HT1080 (cell line): ENCODE results near the gene ASAH2. TPM values are rescaled to one million over a fixed set of nuclear protein-coding genes. Genes with fewer than 3 reads are reported as not detected.
"Not testable (repeated sequence)": the region's sequence is repeated elsewhere in the genome, so short reads cannot be mapped to it uniquely, and the experiment has no call there.

ENCODE experiments used
- DNase-seq: peaks from one replicate; pipeline ENCODE4 v3.0.0-alpha.2; 2015; ENCODE audit warnings: low read depth
- polyA plus RNA-seq, 2 experiments: library from polyadenylated mRNA; depleted of rRNA; stranded (reverse); fragments of >200 nt; gene quantifications; 2 replicates each; pipeline ENCODE4 v1.2.3, GENCODE V29; 2015
- total RNA-seq: library from RNA; depleted of rRNA; stranded (reverse); fragments of >200 nt; shearing (Covaris generic); gene quantifications from 2 replicates; pipeline ENCODE4 v1.2.3, GENCODE V29; 2014; rRNA removed

ASAH2 gene
- 1.6 and 3.0 TPM in 2 replicates for total RNA-seq
- 1.6 and 7.3 TPM in 2 replicates for polyA plus RNA-seq (2015; cell fraction: cytosol; rRNA removed)
- 1.9 and 2.5 TPM in 2 replicates for polyA plus RNA-seq (2015; cell fraction: nucleus; rRNA removed)

DNA sequence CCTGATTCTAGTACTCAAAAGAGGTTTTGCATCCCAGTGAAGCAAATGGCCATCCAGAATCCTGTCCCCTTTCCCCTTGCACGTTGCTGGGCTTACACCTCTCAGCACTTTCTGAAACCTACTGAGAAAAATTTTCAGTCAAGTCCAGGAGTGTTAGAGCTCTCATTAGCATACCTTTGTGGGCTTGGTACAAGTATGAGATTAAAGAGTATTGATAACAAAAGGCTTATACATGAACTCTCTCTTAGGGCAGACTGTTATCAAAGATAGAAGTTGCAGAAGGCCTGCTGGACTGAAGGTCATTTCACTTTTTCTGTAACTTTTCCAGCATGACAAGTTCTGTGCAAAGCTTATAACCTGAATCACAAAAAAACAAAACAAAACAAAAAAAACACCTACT, at the start of gene ASAH2:
TSS of gene ASAH2 (minus strand) at position 123 of the 400 bp plus-strand sequence. CDS start 2,906 bp downstream, outside the sequence.
- no peak for DNase-seq

DNA sequence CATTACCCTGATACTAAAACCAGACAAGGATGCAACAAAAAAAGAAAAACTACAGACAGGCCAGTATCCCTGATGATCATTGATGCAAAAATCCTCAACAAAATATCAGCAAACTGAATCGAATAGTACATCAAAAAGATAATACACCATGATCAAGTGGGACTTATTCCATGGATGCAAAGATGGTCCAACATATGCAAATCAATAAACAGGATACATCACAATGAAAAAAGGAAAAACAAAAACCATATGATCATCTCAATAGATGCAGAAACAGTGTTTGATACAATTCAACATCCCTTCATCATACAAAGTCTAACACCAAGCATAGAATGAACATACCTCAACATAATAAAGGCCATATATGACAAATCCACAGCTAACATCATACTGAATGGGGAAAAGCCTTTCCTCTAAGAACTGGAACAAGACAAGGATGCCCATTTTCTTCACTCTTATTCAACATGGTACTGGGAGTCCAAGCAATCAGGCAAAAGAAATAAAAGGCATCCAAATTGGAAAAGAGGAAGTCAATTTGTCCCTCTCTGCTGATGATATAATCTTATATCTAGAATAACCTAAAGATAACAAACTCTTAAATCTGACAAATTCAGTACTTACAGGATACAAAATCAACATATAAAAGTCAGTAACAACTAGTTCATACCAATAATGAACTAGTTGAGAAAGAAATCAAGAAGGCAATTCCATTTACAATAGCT, 48.8 kb upstream of the ASAH2 start:
- no peak for DNase-seq

DNA sequence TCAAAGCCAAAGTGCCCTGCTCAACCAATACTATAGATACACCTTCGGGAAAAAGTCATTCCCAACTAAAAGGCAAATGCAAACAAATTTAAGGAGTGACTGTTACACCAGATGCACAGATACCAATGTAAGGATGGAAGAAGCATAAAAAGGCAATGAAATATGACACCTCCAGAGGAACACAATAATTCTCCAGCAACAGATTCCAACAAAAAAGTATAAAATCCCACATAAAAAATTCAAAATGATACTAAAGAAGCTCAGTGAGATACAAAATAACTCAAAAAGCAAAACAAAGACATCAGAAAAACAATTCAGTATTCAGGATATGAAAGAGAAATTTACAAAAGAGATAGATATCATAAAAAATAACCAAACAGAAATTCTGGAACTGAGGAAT, 44.1 kb upstream of the ASAH2 start:
- no peak for DNase-seq

DNA sequence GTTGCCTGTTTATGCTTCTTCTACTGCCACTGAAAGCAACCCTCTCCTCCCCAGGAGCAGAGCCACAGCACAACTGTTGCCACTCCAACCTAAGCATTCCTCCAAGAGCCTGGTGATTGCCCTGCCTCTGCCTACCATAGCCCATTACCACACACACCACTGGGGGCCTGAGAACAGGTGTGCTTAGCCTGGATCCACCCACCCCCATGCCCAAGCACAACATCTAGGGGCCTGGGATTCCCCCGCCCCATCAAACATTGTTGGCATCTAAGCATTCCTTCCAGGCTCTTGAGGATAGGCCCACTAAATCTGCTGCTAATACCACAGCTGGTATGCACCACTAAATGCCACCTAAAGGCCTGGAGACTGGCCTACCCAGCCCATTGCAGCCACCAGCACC, 43.3 kb upstream of the ASAH2 start:
- DNase-seq, result no peak

DNA sequence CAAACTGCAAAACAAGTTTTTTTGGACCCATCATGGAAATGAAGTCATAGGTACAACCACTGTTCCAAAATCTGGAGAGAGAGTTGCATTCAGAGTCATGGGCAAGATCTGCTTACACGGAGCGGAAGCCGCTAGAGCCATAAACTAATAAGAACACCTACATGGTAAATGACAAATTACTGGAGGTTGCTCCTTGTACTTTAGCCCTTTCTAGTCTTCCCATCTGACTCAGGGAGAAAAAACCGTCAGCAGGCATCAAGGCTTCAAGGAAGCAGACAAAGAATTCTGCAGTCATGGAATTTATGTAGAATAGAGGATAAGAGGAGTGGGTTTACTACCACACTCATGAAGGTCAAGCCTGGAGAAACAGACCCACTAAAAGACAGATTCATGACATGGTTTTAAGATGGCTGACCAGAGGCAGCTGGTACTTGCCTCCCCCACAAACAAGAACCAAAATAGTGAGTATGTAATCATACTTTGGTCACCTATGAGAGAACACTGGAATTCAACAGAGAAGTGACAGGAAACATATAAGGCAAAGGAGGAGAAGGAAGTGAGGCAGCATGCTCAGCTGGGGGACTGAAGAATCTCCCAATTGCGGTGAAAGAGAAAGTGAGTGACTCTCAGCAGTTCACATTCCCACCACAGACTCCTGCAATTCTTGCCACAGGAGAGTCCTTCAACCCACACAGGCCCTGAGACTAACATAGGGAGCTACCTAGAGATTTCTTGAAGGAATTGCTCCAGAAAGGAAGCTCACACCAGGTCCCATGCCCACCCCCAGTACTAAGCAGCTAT, 42.4 kb upstream of the ASAH2 start:
- DNase-seq, result no peak

DNA sequence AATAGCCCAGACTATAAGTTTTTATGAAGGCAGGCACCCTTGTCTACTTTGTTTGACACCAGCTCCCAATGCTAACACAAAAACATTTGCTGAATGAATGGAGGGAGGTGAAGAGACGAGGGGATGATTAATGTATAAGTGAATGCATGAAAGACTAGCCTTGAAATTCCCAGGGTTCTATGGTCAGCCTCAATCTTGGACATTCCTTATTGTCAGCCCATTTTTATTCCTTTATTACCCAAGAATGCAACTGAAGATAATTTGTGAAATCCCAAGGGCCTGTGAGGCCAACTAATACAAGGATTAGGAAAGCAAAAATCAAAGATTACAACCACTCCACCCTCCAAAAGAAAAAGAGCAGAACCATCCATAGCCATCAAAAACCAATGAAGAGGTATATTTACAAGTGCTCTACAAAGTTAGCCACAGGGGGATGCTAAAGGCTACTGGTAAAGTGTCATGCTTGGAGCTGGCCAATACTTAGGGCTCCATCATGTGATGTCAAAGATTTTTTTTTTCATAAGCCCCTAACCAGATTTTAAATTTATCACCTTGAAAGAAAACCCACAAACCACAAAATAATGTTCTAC, 40.0 kb upstream of the ASAH2 start:
- DNase-seq, result no peak

DNA sequence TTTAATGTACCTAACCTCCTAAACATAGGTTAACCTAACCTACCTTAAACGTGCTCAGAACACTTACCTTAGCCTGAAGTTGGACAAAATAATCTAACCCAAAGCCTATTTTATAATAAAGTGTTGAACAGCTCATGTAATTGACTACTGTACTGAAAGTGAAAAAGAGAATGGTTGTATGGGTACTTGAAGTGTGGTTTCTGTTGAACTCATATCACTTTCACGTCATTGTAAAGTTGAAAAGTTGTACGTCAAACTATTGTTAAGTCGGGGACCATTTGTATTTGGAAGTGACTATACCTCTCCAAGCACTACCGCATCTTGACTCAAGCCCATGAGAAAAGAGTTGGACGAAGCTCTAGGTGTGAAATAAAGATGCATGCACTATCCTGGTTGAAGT, 37.9 kb upstream of the ASAH2 start:
- DNase-seq, result no peak

DNA sequence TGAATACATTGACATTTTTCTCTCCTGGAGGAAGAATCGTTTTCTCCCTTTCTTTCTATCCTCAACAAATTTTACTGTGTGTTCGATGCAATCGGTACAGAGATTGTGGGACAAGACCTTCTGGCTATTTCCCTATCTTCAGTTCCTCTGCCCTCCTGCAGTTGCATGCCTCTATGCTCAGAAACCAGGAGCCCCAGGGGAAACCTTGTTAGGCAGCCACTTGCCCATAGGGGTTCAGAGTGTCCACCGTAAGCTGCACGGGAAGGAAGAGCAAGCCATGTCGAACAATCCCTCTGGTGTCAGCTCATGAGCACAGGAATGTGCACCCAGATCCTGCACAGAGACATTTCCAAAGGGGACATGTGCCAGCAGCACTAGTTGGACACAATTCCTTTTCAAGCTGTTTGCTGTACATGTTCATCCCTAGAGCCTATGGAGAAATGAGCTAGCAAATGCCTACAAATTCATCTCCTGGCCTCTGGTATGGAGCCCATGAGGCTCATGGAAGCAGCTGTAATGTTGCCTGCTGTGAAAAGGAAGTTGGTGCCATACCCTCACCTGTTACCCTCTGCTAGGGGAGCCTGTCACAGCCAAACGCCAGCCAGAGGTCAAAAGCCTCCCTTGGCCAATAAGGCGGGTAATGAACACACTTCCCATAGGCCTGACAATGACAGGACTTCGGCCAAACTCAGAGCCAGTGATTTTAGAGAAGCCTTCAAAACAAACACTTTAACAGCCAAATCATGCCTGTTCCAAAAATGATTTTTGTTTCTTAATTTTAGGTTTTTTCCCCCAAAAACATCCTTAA, 35.9 kb upstream of the ASAH2 start:
- DNase-seq, result no peak

DNA sequence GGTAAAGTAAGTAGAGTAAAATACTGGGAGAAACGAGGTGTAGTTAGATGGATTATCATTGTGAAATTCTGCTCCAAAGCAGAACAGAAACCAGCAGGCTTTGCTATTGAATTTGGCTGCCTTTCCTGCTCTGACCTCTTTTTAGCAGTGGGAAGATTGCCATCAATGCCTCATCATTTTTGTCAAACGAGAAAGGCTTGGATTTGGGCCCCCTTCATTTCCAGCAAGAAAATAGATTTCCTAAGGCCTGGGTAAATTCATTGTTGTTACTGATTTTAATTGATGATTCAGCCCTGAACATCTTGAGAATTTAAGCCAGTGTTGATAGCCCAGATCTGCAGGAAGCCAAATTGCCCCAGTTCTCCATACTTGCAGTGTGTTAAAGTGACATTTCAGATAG, 35.2 kb upstream of the ASAH2 start:
- no peak for DNase-seq

DNA sequence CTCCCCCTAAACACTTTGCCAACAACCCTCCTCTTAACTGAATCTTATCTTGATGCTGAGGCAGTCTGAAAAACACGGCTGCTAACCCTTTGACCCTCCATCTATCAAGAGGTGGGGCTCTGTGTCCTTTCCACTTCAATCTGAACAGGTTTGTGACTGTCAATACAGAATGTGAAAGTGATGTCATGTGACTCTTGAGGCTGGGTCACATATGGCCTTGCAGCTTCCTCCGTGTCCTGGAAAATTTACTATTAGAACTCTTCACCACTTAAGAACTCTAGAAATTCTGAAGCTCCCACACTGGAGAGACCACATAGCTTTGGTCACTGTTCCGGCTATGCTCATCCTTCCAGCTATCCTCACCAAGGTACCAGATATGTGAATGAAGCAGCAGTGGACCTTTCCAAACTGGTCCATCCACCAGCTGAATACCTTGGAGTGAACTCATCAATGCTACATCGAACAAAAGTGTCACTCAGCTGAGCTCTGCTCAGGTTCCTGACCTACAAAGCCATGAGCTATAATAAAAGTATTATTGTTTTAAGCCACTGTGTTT, 30.7 kb upstream of the ASAH2 start:
- DNase-seq, result no peak

DNA sequence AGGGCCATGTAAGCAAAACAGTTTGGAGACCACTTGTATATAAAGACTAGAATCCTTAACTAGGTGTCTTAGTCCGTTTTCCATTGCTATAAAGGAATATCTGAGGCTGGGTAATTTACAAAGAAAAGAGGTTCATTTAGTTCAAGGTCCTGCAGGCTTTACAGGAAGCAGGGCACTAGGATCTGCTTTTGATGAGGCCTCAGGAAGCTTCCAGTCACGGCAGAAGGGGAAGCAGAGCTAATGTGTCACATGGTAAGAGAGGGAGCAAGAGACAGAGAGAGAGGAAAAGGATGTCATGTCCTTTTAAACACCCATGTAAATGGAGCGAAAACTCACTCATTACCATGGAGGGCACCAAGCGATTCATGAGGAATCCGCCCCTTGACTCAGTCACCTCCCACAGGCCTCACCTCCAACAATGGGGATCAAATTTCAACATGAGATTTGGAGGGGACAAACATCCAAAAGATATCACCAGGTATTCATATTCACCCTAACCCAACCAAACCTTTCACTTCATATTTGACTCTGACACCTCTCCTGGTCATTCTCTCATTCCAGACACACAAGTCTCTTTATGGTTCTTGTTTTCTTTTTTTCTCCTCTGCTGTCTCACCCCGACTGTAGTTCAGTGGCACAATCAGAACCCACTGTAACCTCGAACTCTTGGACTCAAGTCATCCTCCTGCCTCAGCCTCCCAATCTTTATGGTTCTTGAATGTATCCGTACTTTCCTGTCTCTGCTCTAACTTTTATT, 30.1 kb upstream of the ASAH2 start:
- DNase-seq, result no peak

DNA sequence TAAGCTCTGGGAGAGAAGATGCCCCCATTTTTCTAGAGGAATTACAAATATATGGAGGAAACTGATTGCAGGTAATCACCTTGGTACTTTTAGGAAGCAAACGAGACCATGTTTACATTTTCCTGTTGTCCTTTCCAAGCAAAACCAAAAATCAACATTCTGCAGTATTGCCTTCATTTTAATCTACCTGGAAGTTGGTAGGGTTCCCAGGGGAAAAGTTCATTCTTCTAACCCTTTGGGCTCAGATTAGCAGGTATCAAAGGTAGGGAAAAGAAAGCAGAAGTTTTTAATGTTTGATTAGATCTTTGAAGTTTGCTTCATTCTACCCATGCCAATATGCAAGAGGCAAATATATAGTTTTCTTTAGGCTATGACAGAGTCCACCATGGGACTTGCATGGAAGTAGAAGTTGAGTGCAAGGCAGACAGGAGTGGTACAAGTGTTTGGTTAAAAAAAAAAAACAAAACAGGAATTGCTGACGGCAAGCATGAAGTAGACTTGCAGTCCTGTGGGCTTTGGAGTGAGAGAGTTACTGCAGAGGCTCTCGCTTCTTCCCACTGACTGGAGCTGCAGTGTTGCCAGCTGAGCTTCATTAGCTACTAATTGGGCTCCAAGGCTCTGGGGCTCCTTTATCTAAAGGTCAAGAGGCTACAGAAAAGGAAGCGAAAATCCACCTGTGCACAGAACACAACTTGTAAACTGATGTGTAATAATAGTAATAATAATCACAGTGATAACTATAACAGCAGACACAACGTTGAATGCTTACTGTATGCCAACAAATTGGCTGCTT, 28.9 kb upstream of the ASAH2 start:
- DNase-seq, result no peak

DNA sequence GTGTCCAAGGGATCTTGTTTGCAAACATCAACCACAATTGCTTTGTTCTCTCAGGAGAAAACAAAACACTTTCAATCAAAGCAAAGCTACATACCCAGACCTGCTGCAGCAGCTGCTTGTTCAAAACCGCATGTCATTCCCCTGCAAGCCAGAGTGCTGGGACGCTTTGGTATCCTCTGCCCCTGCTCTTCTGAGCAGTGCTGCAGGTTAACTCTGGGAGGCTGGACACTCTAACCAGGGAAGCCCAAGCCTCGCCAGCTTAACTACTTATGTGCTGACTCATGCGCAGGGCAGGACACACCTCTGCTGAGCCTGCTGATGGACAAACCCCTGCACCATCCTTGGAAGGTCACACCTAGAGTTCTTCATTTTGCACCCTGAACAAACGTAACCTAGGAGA, 28.2 kb upstream of the ASAH2 start:
- peak; percentile 40 for DNase-seq

DNA sequence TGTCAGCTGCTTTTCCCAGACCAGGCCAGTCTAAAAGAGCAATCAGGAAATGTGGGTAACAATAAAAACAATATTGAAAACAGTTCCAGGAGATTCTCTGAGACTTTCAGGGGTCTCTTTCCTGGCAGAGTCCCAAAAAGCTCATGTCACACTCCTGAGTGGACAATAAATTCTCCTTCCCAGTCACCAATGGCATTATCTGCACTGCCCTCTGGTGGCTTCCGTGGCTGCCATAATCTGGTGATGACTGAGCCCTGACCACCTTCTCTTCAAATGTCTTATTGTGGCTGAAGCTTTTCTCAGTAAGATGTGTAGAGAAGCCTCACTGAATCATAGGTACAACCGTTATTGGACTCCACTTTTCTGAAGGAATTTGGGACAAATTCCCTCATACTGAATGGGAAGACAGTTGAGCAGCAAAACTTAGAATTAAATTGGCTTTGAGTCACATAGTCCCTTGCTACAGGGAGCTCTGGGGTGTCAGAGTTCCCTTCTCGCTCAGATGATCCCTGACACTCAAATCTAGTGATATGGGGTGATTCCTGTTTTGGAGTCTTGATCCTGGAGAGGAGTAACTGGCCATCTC, 24.4 kb upstream of the ASAH2 start:
- peak; percentile 15 for DNase-seq

DNA sequence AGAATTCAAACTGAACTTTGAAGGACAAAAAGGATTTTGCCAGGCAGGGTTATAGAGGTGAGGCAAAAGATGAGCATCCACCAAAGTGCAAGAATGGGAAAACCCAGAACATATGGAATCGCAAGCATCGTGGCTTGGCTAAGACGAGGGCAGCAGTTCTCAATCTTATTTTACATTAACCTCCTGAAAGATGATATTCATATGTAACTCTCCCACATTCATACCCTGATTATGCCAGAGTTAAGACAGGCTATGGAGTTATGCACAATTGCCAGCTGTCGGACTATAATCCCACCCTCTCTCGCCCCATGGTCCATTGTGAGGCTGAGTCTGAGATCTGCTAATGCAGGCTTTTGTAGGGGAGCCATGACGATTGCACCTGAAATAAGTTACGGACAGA, 21.2 kb upstream of the ASAH2 start:
- no peak for DNase-seq

DNA sequence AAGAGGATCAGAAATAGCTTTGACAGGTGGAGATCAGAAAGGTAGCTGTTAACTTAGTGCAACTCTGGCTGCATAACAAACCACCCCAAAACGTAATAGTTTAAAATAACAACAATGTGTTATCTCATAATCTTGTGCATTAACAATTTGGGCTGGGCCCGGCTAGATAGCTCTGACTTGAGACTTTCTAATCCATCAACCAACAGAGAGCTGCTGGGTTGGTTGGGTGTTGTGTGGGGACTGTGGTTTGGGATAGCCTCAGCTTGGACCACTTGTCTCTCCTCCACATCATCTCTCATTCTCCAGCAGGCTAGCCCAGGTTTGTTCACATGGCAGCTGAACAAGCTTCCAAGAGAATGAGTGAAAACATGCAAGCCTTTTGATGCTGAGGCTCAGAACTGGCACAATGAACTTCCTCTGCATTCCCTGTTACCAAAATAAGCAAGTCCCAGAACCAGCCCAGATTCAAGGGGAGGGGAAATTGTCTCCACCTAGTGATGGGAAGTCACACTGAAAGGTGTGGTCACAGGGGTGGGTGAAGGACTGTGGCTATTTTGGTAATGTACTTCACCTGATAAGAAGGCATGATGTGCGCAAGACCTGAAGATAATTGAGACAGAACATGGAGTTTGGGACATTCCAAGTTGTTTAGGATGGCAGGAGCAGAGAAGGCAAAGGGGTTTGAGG, 20.4 kb upstream of the ASAH2 start:
- no peak for DNase-seq

DNA sequence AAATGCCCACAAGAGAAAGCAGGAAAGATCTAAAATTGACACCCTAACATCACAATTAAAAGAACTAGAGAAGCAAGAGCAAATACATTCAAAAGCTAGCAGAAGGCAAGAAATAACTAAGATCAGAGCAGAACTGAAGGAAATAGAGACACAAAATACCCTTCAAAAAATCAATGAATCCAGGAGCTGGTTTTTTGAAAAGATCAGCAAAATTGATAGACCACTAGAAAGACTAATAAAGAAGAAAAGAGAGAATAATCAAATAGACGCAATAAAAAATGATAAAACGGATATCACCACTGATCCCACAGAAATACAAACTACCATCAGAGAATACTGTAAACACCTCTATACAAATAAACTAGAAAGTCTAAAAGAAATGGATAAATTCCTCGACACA, 16.6 kb upstream of the ASAH2 start:
- DNase-seq, result not testable (repeated sequence)

DNA sequence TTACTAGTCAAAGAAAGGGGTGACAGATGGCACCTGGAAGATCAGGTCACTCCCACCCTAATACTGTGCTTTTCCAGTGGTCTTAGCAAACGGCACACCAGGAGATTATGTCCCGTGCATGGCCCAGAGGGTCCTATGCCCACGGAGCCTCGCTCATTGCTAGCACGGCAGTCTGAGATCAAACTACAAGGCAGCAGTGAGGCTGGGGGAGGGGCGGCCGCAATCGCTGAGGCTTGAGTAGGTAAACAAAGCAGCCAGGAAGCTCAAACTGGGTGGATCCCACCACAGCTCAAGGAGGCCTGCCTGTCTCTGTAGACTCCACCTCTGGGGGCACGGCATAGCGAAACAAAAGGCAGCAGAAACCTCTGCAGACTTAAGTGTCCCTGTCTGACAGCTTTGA, 11.3 kb upstream of the ASAH2 start:
- not testable (repeated sequence) for DNase-seq
